GM18498 (cell line): ENCODE data around the gene MRPL43.

ENCODE experiments used
- ATAC-seq: cut with Tn5 transposase; IDR thresholded peaks from one replicate; pipeline ENCODE4 v1.9.1; 2021; ENCODE audit warnings: mild to moderate bottlenecking, moderate library complexity; ENCODE audit not compliant: unreplicated experiment

Gene MRPL43

DNA sequence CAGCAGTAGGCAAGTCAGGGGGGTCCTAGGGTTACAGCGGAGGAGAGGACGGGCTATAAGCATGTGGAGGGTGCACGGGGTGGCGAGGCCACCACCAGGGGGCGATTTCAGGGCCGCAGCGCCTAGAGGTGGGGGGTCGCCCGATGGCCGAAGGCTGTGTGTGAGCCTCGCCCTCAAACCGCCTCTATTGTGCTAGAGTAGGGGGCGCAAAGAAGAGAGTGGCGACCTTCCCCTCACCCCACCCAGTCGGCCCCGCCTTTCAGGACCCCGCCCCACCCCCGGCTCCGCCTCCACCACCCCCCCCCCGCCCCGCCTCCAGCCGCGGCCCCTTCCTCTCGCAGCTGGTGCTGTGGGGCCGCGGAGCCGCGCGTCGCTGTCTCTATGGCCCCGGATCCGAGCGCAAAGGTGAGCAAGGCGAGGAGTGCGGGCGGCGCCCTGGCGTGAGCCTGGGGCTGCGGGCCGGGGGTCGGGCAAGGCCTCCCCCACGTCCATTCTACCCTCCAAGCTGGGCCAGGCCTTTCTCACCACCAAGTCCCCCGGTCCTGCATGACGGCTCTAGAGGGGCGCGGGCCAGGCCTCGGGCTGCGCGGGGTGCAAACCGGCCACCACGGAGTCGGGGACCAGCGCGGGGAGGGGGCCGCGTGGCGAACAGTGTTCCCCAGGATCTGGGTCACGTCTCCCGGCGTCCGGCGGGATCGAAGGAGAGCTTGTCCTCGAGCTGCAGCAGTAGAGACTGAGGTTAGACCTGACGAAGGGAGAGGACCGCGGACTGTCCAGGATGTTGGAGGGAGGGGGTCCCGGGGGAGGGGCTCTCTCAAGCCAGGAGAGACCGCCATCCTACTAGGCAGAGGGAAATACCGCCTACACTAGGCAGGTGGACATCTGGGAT, 17.9 kb downstream of the MRPL43 start, which contains the start of gene SEMA4G:
Gene SEMA4G (plus strand): TSS at position 318 of the 889 bp plus-strand sequence. CDS start 3,409 bp downstream, outside the sequence.
- peak; percentile 50 for ATAC-seq

- no peak for ATAC-seq
These were observed 18.5 kb downstream of the MRPL43 start for GRCh38 chr10:100968863-100969186.

- no peak for ATAC-seq
These were observed 19.1 kb downstream of the MRPL43 start for GRCh38 chr10:100968062-100968736.

DNA sequence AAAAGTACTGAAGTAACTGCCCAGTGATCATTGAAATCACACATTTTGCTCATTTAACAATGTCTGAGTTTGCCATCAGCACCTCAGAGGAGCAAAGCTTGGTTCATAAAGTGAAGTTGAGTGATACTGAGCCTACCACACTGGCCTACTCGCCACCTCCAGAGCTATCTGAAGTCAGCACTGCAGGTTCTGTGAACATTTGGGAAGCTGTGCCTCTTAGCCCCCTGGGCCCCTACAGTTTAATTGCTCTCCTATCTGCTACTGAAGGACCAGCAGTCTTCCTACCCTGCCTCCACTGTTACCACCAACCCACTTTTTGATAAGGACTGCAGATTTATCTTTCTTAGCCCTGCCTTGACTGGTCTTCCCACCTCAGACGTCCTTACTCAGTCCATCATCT, 20.0 kb downstream of the MRPL43 start:
- ATAC-seq: no peak

DNA sequence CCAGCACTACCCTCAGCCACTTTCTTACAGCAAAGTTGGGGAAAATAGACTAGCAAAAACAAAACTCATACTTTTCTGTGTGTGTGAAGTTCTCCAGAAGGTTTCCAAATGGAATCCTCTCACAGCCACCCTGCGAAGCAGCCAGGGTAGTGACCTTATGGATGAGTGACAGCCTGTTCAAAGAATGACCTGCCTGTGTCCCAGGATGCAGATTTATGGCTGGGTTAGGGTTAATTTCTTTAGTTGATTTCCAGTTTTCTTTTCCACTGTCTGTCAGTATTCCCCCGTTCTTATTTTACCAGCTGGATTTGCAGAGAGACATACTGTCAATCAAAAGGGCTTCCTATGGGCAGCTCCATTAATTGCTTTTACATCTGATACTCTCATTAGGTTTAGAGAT, 20.4 kb downstream of the MRPL43 start:
- no peak for ATAC-seq

DNA sequence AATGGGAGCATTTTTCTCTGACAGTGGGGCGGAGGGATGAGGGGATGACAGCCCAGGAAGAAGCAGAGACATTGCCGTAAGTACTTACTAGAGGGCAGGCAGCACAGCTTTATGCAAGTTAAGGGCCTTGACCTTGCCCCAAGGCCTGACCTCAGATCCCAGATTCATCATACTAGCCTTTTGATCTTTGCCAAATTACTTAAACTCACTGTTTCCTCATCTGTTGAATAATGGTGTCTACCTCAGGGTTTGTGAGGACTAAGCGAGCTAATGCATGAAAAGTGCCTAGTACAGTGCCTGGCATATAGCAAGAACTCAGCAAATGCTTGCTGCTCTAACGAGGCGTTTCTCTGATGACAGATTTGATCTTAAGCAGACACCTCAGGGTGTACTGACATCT, 21.5 kb downstream of the MRPL43 start:
- ATAC-seq: no peak

DNA sequence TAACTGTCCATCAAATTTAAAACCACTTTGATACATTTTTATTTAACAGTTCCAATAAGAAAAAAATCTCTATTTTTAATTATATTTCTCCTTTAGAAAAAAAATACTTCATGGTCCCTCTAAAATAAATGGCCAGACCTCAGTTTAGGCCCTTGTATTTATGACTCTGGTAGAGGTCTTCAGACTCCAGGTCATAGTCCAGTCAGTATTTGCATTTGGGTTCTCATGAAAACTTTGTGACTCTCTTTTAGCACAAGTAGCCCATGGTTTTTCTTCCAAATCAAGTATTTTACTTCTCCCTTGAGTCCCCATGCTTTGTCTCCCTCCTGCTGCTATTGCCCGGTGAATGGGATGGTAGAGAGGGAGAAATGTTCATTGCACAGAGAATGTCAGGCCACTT, 23.5 kb downstream of the MRPL43 start:
- ATAC-seq: no peak

- no peak for ATAC-seq
These were observed 24.8 kb downstream of the MRPL43 start for GRCh38 chr10:100962351-100963080.

DNA sequence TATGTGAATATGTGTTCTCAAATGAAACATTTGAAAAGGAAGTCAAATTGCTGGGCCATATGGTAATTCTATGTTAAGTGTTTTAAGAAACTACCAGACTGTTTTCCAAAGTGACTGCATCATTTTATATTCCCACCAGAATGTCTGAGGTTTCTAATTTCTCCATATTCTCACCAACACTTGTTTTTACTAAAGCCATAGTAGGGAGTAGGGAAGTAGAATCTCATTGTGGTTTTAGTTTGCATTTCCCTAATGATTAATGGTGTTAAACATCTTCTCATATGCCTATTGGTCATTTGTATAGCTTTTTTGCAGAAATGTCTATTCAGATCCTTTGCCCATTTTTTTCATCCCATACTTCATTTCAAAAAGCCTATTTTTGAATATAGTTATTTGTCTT, 27.0 kb downstream of the MRPL43 start:
- no peak for ATAC-seq

DNA sequence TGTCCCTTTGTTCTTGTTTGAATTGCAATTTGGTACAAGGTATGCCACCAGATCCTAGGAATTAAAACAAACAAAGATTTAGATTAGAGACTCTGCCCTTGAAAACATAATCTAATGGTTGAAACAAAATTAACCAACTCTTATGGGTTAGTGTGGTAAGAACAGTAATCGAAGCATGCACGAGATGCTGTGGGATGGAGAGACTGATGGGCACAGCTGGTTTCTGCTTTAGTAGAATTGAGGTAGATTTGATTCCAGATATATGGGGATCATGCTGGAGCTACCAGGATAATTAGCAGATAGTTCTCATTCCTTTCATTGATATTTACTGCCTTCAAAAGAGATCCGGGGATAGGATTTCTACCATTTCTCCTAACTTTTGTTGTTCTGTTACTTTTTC, 38.4 kb downstream of the MRPL43 start:
- ATAC-seq: no peak

DNA sequence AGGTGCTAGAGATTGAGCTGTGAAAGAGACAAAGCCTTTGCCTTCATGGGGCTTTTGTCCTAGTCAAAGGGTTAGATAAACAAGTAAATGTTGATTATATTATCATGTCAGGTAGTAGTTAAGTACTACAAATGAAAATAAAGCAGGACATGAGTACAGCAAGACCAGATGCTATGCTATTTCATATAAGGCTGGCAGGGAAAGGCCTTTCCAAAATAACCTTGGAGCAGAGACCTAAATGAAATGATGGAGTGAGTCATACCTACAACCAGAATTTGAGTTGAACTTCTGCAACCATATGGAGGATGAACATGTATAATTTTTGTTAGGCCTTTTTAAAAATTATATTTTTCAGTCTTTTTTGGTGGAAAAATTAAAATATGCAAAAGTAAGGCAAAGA, 41.5 kb downstream of the MRPL43 start:
- ATAC-seq: no peak

DNA sequence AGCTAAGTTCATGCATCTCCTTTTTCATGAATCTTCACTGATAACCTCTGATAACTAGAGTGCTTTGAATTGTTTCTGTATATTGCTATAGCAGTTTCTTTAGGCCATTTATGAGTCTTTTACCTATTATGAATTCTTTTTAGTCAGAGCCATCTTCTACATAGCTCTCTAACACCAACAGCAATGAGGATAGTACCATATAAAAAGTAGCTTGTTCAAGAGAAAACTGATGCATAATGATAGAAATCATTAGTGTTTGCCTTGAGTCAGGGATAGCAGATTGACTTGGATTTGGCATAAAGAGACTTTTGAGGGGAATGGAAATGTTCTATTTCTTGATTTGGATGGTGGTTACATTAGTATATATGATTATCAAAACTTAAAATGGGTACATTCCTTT, 43.8 kb downstream of the MRPL43 start:
- ATAC-seq: no peak

DNA sequence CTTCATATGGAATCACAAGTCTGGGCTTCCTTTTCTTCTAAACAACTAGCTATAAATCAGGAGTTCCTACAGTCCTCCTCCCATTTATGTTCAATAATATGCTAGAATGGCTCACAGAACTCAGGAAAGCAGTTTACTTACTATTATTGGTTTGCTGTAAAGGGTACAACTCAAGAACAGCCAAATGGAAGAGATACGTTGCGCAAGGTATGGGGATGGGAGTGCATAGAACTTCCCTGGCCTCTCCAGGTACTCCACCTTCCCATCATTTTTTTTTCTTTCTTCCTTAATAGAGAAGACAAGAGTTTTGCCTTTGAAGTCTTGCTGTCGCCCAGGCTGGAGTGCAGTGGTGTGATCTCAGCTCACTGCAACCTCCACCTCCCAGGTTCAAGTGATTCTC, 45.1 kb downstream of the MRPL43 start:
- no peak for ATAC-seq

GRCh38 chr10:100939763-100940344, 47.4 kb downstream of the MRPL43 start:
- ATAC-seq: no peak
